Natural killer cell (primary cell): ENCODE results near the gene MPPE1. TPM values are rescaled to one million over a fixed set of nuclear protein-coding genes. Genes with fewer than 3 reads are reported as not detected.

Source experiments
- ATAC-seq, 3 donors: fragments of 150-1000 bp in 2 of 3; fragments of 200-7000 bp in 1 of 3; cut with Tn5 transposase; 1 replicate in 1 of 3; 2 replicates in 2 of 3; pipeline ENCODE4 v1.10.0; 2021; ENCODE audit warnings: mild to moderate bottlenecking in 2 of 3, moderate library complexity in 2 of 3
- DNase-seq, 2 donors: peaks; one replicate each; pipeline versions ENCODE4 v3.0.0 to v3.0.0-alpha.2; 2013 to 2021; ENCODE audit warnings: mixed read lengths in 1 of 2
- H3K27ac ChIP-seq: one replicate; pipeline ENCODE4 v1.5.1; 2013; ENCODE audit warnings: mild to moderate bottlenecking, low read length
- H3K27me3 ChIP-seq: one replicate; pipeline ENCODE4 v1.6.1; 2013; ENCODE audit warnings: low read length; ENCODE audit not compliant: control insufficient read depth, insufficient read depth
- H3K36me3 ChIP-seq: one replicate; pipeline ENCODE4 v1.6.1; 2013; ENCODE audit warnings: low read length; ENCODE audit not compliant: control insufficient read depth, insufficient read depth
- H3K4me1 ChIP-seq: one replicate; pipeline ENCODE4 v1.6.1; 2013; ENCODE audit warnings: low read length; ENCODE audit not compliant: control insufficient read depth, insufficient read depth
- H3K4me3 ChIP-seq: one replicate; pipeline ENCODE4 v1.5.1; 2013; ENCODE audit warnings: low read length
- H3K9me3 ChIP-seq: one replicate; pipeline ENCODE4 v1.6.1; 2013; ENCODE audit warnings: low read length; ENCODE audit not compliant: control insufficient read depth, insufficient read depth
- H3K27ac Mint-ChIP-seq, 2 donors: one replicate each; pipeline ENCODE4 v1.8.0; 2022; ENCODE audit warnings: mild to moderate bottlenecking in 2 of 2, mixed read lengths in 2 of 2, moderate library complexity in 1 of 2
- H3K27me3 Mint-ChIP-seq, 2 donors: one replicate each; pipeline ENCODE4 v1.8.0; 2022; ENCODE audit warnings: low read depth in 2 of 2, mixed read lengths in 2 of 2
- H3K36me3 Mint-ChIP-seq: one replicate; pipeline ENCODE4 v1.8.0; 2022; ENCODE audit warnings: mixed read lengths
- H3K4me1 Mint-ChIP-seq, 2 donors: one replicate each; pipeline ENCODE4 v1.8.0; 2022; ENCODE audit warnings: mixed read lengths in 2 of 2
- H3K4me3 Mint-ChIP-seq: one replicate; pipeline ENCODE4 v1.8.0; 2022; ENCODE audit warnings: mild to moderate bottlenecking, moderate library complexity, mixed read lengths
- H3K9me3 Mint-ChIP-seq, 2 donors: one replicate each; pipeline ENCODE4 v1.8.0; 2022; ENCODE audit warnings: mixed read lengths in 2 of 2
- WGBS: methylation state at CpG from one replicate; pipeline ENCODE4 v1.1.7; 2013; ENCODE audit warnings: missing lambda C conversion rate; ENCODE audit not compliant: insufficient coverage; 5-methylcytosine and 5-hydroxymethylcytosine counted together
- intact Hi-C: fragments of 100-400 bp; cut with micrococcal nuclease; formaldehyde crosslinking; loops from one replicate; pipeline ENCODE4 v1.14.2; 2022
- total RNA-seq, 4 donors: library from RNA; stranded (reverse); fragments of 120-200 nt in 1 of 4; gene quantifications; one replicate each; pipeline versions ENCODE4 v1.2.3 to v1.2.4, GENCODE V29; 2013 to 2022
- TF ChIP-seq, protein P1 (sequence below): fragments of 200-600 bp; IDR thresholded peaks from one replicate; pipeline ENCODE4 v1.8.0; 2022; ENCODE audit warnings: antibody characterized with exemption

MPPE1 gene
- total RNA-seq, 3 donors from 2014 or later (not counting 1 experiment from before 2014, with no cell fraction given) = 98.3 to 110 (median 105) TPM

DNA sequence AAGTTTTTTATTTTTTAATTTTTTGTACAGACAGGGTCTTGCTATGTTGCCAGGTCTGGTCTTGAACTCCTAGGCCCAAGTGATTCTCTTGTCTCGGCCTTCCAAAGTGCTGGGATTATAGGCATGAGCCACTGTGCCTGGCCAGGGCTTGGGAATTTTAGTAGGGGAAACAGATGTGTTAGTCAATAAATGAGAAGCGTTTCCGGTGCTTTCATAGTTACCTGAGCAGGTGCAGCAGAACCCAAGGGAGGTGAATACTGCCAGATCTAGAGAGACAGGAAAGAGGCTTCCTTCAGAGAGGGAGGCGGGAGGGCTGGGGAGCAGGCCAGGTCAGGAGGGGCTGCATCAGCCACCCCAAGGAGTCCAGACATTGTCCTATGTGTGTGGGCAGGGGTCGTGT, 42.7 kb upstream of the MPPE1 start:
- no peak overlapping the region for H3K4me3 ChIP-seq
- ATAC-seq (no peak), DNase-seq (no peak)
- TF ChIP-seq, protein P1, sequence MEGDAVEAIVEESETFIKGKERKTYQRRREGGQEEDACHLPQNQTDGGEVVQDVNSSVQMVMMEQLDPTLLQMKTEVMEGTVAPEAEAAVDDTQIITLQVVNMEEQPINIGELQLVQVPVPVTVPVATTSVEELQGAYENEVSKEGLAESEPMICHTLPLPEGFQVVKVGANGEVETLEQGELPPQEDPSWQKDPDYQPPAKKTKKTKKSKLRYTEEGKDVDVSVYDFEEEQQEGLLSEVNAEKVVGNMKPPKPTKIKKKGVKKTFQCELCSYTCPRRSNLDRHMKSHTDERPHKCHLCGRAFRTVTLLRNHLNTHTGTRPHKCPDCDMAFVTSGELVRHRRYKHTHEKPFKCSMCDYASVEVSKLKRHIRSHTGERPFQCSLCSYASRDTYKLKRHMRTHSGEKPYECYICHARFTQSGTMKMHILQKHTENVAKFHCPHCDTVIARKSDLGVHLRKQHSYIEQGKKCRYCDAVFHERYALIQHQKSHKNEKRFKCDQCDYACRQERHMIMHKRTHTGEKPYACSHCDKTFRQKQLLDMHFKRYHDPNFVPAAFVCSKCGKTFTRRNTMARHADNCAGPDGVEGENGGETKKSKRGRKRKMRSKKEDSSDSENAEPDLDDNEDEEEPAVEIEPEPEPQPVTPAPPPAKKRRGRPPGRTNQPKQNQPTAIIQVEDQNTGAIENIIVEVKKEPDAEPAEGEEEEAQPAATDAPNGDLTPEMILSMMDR = no peak
- Mint-ChIP-seq H3K27ac (no peak overlapping the region), H3K36me3 (no peaks in the 10 kb centered on the region), H3K4me1 (peaks cover 13 to 14% of the 10 kb centered on the region in 2 donors), H3K27me3 (no peaks in the 10 kb centered on the region), H3K4me3 (no peak overlapping the region), H3K9me3 (no peaks in the 10 kb centered on the region)
- WGBS = 69% methylated on average over 4 of the region's 5 CpGs
- no peaks in the 10 kb centered on the region for H3K9me3 ChIP-seq
- H3K27me3 ChIP-seq = no peaks in the 10 kb centered on the region
- H3K27ac ChIP-seq = no peak overlapping the region
- intact Hi-C loops = no loop called here
- peaks cover 14% of the 10 kb centered on the region for H3K4me1 ChIP-seq
- H3K36me3 ChIP-seq = no peaks in the 10 kb centered on the region

DNA sequence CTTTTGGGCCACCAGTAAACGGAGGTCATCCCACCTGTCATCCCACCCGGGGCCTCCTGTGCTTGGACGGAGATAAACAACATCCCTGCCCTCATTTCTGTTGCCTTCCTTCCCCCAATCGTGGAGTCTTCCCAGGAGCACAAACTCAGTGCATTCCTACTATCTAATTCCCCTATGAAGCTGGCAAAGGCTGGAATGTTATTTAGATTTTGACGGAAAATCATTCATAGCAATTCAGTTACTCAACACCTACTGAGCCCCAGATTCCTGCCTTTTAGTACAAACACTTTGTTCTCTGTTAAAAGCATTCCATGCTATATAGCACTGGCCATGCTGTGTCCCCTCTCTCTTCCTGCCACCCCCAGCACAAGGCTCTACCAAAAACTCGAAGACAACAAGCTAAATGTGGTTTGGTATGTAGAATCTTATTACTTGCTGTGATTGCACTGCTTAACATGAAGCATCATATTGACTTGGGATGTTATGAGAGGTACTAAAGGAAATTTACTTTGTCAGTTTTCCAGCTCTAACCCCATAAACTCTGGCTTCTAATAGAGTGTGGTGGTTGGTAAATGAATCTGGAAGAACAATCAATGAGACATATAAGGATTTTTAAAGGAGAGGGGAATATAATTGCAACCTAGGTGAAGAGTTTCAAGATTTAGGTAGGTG, 40.9 kb upstream of the MPPE1 start:
- Mint-ChIP-seq H3K27me3 (no peaks in the 10 kb centered on the region), H3K4me3 (peak overlapping the region; percentile 60), H3K36me3 (no peaks in the 10 kb centered on the region), H3K4me1 (peaks cover 17% of the 10 kb centered on the region in 2 donors), H3K9me3 (no peaks in the 10 kb centered on the region), H3K27ac (no peak overlapping the region)
- Histone ChIP-seq H3K9me3 (no peaks in the 10 kb centered on the region), H3K4me1 (peaks cover 14% of the 10 kb centered on the region), H3K4me3 (no peak overlapping the region), H3K27ac (no peak overlapping the region), H3K27me3 (no peaks in the 10 kb centered on the region), H3K36me3 (no peaks in the 10 kb centered on the region)
- WGBS = 95% methylated on average over 5 of the region's 6 CpGs
- ATAC-seq = no peak
- TF ChIP-seq, protein P1 = no peak
- intact Hi-C loops = no loop called here
- no peak for DNase-seq

DNA sequence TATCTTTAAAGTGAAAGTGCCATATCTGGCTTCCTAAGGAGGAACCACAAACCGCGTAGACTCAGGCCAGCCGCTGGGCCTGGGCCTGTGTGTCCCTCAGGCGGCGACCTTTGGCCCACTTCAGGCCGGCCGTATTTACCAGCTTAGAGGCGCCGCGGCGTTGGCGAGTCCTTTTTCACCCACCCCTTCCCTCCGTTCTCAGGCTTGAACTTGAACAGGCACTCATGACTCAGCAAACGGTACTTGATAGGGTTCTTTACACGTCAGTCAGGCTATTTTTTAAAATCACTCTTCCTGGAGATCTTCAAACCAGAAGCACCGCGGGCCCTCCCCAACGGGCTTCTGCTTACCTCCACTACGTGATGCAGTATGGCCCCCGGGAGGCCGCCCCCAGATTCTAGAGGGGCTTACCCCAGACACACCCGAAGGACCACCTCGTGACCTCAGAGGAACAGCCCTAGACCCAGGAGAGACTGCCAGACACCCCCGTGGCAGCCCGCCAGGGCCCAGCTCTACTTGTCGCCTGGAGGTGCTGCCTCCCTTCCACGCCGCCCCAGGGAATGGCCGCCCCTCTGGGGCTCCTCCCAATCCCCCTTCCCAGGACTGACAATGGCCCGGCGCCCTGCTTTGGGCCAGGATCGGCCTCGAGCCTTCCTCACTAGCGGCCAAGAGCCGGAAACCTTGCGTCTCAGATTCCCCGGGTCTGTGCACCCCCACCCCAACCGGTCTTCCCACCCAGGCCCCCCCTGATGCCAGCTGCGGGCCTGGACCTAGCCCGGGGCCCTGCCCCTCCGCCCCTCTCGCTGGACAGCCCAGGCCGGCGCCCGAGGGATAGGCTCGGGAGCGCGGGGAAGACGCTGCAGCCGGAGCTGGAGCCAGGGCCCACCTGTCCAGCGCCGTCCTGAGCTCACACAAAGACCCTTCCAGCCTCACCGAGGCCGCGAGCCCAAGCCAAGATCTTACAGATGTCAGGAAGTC, 39.4 kb upstream of the MPPE1 start:
- Mint-ChIP-seq H3K36me3 (no peaks in the 10 kb centered on the region), H3K27me3 (no peaks in the 10 kb centered on the region), H3K27ac (peak overlapping the region; percentile 85 to 91), H3K9me3 (no peaks in the 10 kb centered on the region), H3K4me1 (peaks cover 19 to 25% of the 10 kb centered on the region in 2 donors), H3K4me3 (peak overlapping the region; percentile 90)
- peak overlapping the region; percentile 43 for H3K4me3 ChIP-seq
- TF ChIP-seq, protein P1 = no peak
- 15% methylated on average over 54 of the region's 55 CpGs for WGBS
- H3K27ac ChIP-seq = peak overlapping the region; percentile 5
- intact Hi-C loops = no loop called here
- ATAC-seq = peak; percentile 89 to 92 (median 90)
- H3K4me1 ChIP-seq = peaks cover 14% of the 10 kb centered on the region
- peak; percentile 50 to 77 for DNase-seq
- H3K9me3 ChIP-seq = no peaks in the 10 kb centered on the region
- H3K27me3 ChIP-seq = no peaks in the 10 kb centered on the region
- H3K36me3 ChIP-seq = no peaks in the 10 kb centered on the region
